Myocyte (in vitro differentiated cells): ENCODE results near the gene GPSM3. TPM values are rescaled to one million over a fixed set of nuclear protein-coding genes. Genes with fewer than 3 reads are reported as not detected.
"Not testable (repeated sequence)": the region's sequence is repeated elsewhere in the genome, so short reads cannot be mapped to it uniquely, and the experiment has no call there.

Experiments used
- DNase-seq: peaks from one replicate; pipeline ENCODE4 v3.0.0-alpha.2; 2012; ENCODE audit warnings: low read depth
- microRNA-seq: library from miRNA; unstranded; fragments of <30 nt; microRNA quantifications from one replicate; pipeline ENCODE4, GENCODE V29; 2016
- total RNA-seq: library from RNA; depleted of rRNA; stranded (reverse); fragments of >200 nt; gene quantifications from 2 replicates; pipeline ENCODE4 v1.2.3, GENCODE V29; 2014

Gene GPSM3
- total RNA-seq, 1 donor from 2014 or later: 0.27 TPM

DNA sequence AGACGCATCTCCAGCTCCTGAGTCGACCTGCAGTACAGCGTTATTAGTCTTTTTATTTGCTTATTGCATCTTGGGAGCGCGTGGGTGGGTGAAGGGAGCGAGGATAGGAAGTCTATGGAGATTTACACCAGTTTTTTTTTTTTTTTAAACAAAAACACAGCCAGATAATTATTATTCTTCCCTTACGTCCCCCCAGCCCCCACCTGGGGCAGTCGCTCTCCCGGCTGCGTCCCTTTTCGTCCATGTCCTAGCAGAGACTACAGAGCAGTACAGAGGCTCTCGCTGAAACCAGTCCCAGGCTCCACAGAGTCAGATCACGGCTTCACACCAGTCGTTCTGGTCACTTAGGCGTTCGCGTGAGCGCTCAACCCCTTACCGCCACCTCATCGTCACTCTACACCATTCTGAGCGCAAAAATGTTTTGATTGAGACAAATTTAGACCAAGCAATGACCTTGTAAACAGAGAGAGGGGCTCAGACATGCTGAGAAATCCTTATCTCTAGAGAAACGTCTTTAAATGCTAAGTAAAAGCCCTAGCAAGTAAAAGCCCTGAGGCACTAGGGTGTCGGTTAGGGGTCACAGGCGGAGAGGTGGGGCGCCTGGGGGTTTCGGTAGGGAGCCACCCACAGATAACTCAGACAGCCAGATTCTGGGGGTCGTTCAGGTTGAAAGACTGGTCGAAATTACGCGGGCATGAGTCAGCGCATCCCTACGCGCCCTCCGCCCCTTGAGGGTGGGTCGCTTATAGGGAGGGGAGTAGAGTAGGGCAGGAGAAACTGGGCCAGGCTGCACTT lies 39.5 kb downstream of the GPSM3 start:
- DNase-seq: peak; percentile 16

DNA sequence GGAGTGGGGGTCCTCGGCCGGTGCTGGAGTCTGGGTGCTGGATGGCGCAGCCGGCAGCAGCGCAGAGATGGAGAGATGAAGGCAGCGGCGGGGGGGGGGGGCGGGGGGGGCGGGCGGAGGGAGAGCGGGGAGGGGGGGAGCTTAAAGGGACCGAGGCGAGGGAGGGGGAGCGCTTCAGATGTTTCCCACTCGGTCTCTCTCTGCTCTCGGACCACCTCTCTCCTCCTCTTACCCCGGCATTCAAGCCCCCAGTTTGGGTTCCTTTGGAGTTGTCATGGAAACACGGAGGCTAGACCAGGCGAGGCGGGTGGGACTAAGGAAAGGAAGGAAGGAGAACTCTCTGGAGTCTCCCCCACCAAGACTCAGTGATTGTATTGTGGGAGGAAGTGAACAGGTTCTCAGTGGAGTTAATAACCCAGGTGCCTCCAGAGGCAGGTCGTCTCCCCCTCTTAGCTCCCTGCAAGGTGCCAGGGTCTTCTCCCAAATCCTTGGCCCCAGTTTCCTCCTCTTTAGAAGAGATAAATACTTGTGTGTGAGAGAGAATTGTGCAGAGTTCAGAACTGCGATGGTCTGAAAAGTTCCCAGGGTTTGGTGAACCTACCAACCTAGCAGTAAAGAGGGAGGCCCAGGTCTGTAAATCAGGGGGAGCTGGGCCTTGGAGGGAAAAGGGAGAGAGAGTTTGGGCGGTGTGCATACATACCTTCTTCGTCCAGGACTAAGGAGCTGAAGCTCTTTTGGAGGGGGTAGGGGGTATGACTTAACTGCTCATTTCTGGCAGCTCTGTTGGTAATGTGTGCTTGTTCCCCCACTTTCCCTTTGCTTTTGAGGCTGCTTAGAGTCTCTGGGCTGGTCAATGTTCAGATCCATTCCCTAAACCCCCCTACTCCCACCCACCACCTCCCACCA lies 40.3 kb downstream of the GPSM3 start, which contains the start of gene PRRT1:
TSS of gene PRRT1 (minus strand) at position 77 of the 906 bp plus-strand sequence. CDS start 112 bp downstream, outside the sequence.
- no peak for DNase-seq

DNA sequence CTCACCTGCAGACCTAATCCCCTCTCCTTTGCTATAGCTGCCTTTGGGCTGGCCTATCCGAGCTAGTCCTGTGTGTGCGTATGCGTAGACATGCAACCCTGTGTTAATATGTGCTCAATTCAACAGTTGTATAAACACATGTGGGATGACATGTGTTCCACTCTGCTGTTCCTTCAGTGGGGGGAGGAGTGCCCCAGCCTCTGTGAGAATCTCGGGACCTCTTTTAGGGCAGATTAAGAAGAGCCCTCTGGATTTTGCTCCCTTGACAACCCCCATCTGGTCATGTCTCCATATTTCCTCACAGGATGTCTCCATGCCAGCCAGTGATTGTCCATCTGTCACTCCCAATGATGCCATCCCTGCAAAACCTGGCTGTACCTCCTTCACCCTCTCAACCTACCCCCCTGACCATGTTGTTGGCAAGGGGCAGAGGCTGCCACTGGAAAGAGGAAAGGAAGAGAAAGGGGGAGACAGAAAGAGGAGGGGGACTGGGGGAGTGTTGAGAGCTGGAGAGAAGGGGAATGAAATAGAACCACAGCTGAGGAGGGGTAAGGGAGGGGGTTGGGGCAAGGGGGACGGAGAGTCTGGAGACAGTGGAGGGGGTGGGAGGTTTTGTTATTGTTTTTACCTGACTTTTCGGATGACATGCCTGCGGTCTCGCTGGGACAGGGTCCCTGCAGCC lies 41.1 kb downstream of the GPSM3 start:
- DNase-seq: no peak

DNA sequence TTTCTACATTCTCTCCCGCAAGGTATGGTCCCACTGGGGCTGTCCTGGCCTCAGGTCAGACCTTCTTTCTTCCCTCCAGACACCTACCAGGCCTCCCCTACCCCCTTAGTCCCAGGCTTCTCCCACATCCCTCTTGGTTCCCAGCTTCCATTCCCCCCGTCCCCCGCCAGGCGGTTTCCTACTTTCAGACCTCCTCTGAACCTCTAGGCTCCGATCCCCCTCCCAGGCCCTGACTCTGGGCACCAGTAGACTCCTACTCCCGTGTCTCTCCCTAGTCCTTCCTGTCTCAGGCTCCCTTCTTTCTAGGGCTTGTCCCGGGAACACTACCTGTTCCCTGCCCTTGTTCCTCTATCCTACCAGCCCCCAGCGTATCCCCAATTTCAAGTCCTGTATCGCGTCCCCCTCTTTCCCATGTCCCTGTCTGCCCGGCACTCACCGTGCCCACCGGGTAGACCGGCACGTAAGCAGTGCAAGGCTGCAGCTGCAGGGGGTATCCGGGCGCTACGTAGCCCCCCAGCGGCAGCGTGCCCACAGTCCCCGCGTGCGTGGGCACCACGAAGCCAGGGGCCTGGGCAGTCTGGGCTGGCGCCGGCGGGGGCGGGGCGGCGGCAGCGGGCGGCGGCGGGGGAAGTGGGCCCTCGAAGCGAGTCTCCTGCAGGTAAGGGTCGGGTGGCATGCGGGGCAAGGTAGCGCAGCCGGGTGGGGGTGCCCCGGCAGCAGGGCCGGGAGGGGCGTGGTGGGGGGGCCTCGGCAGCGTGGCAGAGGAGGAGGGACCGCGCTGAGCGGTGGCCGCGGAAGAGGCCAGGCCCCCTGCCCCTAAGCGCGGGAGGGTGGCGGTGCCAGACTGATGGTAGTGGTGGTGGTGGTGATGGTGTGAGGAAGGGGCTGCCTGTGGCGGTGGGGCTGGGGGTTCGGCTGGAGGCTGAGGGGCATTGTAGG lies 42.2 kb downstream of the GPSM3 start:
- DNase-seq: no peak

DNA sequence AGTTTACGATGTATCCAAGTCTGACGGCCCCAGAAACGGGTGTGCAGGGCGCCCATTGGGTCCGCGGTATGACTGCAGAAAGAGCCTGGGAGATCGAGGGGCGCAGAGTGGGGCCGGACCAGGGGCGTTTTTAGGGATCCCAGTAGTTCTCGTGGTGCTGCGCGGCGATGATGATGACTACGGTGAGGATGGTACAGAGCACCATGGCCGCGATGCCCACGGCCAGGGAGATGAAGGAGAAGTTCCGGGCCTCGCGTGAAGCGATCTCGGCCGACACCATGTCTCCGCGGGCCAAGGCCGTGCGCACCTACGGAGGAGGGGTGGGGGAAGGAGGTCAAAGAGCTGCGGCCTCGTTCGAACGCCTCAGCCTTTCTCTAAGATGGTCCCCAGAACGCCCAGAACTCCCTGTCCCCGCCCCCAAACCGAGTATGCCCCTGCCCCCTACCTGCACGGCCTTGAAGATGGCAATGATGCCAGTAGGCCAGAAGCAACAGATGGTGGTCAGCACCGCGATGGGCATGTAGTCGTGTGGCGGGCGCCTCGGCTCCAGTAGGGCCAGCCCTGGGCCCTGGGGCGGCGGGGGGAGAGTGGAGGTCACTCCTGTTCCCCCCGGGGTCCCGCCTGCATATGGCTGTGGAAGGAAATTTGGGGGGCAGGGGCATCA lies 43.2 kb downstream of the GPSM3 start:
- DNase-seq: no peak

DNA sequence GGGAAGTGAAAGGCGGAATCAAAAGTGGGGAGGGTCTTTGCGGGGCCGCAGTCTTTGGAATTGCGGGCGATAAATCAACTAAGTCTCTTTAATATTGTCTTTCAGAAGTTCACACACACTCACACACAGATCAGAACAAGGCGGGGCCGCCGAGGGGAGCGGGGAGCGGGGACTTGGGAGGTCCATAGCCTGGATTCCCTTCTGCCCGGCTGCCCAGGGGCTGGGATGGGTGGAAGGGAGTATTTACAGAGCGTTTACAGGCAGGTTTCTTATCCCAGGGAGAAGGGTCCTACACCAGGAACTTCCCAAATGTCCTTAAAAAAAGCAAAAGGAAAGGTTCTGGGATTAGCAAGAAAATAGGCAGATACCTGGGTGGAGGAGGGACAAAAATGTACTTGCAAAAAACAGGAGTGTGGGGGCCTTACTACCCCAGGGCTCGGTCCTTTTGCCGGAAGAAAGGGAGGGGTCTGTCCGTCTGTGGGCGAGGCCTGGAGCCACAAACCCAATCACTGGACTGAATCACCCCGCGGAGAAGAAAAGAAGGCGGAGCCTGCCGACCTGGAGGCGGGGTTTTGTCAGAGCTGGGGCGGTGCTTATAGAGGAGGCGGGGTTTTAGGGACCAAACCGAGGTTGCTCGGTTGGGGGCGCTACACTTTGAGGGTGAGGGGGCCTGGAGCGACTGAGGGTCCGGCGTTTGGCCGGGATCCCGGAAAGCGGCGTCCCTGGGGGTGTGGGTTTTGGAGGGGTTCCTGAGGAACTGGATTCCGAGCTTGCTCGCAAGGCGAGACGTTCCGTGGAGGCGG lies 44.0 kb downstream of the GPSM3 start:
- DNase-seq: no peak

DNA sequence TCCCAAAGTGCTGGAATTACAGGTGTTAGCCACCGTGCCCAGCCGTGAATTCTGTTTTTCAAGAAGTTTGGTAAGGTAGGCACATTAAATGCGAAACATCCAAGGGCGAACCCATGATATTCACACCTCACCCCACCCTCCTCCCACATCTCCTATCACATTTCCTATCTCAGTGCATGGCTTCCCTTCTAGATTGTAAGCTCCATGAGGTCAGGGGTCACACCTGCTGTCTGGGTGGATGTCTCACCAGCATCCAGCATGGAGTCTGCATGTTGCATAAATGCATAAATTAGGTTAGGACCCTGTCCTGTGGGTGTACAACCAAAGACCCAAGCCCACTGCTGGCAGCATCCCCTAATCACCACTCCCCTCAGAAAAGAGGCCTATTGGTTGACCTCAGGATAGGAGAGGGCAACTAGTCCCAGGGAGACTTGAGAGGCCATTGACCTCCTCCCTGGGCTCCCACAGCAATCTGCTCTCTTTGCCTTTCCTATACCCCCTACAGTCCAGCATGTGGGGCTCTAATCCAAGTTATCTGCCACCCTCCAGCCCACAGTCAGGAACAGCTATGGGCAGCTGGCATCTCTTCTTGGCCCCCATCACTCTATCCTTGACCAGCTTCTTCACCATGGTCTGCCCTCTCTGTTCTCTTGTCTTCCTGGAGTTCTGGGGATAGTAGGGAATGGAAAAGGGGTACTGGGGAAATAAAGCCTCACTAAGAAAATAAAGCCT lies 44.9 kb downstream of the GPSM3 start:
- DNase-seq: no peak

DNA sequence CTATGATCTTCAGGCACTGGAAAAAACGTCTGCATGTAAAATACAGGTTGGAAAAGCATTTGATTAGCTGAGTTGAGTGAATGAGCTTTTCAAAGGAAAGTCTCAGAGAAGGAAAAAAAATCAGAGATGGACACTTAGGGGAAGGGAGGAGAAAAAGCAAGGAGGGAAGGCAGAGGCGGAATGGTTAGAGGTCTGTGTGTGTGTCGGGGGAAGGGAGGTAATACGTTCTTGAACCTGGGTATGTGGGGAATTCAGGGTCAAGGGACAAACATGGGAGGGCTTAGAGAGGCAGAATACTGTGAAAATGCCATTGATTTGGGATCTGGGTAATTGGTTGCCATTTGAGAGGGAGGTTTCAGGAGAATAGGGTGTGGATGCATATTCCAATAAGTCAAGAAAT lies 45.8 kb downstream of the GPSM3 start:
- no peak for DNase-seq

DNA sequence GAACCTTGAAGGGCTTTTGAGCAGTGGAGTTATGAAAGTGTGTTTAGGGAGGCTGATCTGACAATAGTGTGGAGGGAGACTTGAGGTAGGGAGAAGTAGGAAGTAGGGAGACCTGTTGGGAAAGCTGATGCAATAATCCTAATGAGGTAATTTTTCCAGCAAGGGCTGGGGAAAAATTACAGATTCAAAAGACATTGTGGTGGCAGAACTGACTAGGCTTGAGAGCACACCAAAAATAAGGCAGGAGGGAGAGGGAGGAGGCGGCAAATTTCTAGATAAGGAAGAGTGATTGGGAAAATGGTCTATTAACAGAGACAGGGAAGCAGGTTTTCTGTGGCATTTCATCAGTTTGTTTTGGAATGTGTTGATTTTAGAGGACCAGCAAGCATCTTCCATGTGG lies 46.2 kb downstream of the GPSM3 start:
- DNase-seq: no peak

DNA sequence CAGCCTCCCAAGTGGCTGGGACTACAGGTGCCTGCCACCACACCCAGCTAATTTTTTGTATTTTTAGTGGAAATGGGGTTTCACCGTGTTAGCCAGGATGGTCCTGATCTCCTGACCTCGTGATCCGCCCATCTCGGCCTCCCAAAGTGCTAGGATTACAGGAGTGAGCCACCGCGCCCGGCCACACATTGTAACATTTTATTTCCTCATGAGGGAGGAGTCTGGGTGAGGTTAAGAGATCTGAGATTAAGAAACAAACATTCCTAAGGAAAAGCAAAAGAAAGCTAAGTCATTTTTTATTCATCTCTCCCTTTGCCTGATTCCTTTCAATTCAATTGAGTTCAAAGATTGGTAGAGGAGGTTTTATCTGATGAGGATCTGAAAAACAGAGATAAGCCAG lies 48.2 kb downstream of the GPSM3 start:
- not testable (repeated sequence) for DNase-seq

Small RNAs within 50 kb of the gene (microRNA-seq; reads per million reads assigned to microRNA genes)
- gene MIR6721 (1.6 reads per million, percentile 3 among the genes with 10 or more reads in this experiment), gene MIR6833 (not detected)

Other genes with a start within 250 kb of the GPSM3 start
- gene CFB, start 246.5 kb downstream of the GPSM3 start, total RNA-seq: 1.8 and 6.6 TPM in 2 replicates
- 86.4 and 87.1 TPM in 2 replicates for gene NELFE, start 233.7 kb downstream of the GPSM3 start, total RNA-seq
- gene SKIC2, start 233.5 kb downstream of the GPSM3 start, total RNA-seq: 32.1 and 37.3 TPM in 2 replicates
- gene DXO, start 220.5 kb downstream of the GPSM3 start, total RNA-seq: 28.7 and 32.3 TPM in 2 replicates
- 3.5 and 4.2 TPM in 2 replicates for gene C4A, start 210.6 kb downstream of the GPSM3 start, total RNA-seq
- 3.0 and 6.7 TPM in 2 replicates for gene C4B, start 177.8 kb downstream of the GPSM3 start, total RNA-seq
- not detected in 2 replicates for gene CYP21A2, start 154.2 kb downstream of the GPSM3 start, total RNA-seq
- 0.16 and 0.36 TPM in 2 replicates for gene TNXB, start 83.3 kb downstream of the GPSM3 start, total RNA-seq
- 26.4 and 34.7 TPM in 2 replicates for gene ATF6B, start 64.4 kb downstream of the GPSM3 start, total RNA-seq
- 4.7 and 6.8 TPM in 2 replicates for gene FKBPL, start 62.4 kb downstream of the GPSM3 start, total RNA-seq
- gene PRRT1, start 40.7 kb downstream of the GPSM3 start, total RNA-seq: not detected in 2 replicates
- gene PPT2, start 38.5 kb downstream of the GPSM3 start, total RNA-seq: 20.4 and 33.4 TPM in 2 replicates
- 1.4 and 2.2 TPM in 2 replicates for gene EGFL8, start 28.0 kb downstream of the GPSM3 start, total RNA-seq
- 68.2 and 79.2 TPM in 2 replicates for gene AGPAT1, start 16.6 kb downstream of the GPSM3 start, total RNA-seq
- gene RNF5, start 14.2 kb downstream of the GPSM3 start, total RNA-seq: 70.9 and 78.1 TPM in 2 replicates
- gene AGER, start 8.4 kb downstream of the GPSM3 start, total RNA-seq: 0.86 and 0.88 TPM in 2 replicates
- gene PBX2, start 2.4 kb downstream of the GPSM3 start, total RNA-seq: 25.1 and 29.0 TPM in 2 replicates
- 0.53 and 1.2 TPM in 2 replicates for gene NOTCH4, start 31.4 kb upstream of the GPSM3 start, total RNA-seq
- not detected in 2 replicates for gene TSBP1, start 179.3 kb upstream of the GPSM3 start, total RNA-seq
- not detected in 2 replicates for gene BTNL2, start 214.5 kb upstream of the GPSM3 start, total RNA-seq
- 0.45 and 0.47 TPM in 2 replicates for gene HLA-DRA, start 247.2 kb upstream of the GPSM3 start, total RNA-seq